Measurements from ENCODE around the gene SPATS1.
"Not testable (repeated sequence)": the region's sequence is repeated elsewhere in the genome, so short reads cannot be mapped to it uniquely, and the experiment has no call there.

SPATS1 gene

GRCh38 chr6:44339763-44340625, 2.5 kb upstream of the SPATS1 start:
- TF ChIP-seq SP1 (IDR thresholded peaks at IDR 0.05): no peak
- no peak for TF ChIP-seq NFRKB (IDR thresholded peaks at IDR 0.05)
- no peak for TF ChIP-seq FOXM1 (IDR thresholded peaks at IDR 0.05; ENCODE audit: borderline replicate concordance)
- no peak for TF ChIP-seq ZNF384 (IDR thresholded peaks at IDR 0.05)
- no peak for TF ChIP-seq HDGF (IDR thresholded peaks at IDR 0.05; ENCODE audit: borderline replicate concordance)
- TF ChIP-seq TARDBP (IDR thresholded peaks at IDR 0.05): no peak
- no peak for TF ChIP-seq FOXK2 (IDR thresholded peaks at IDR 0.05)
- TF ChIP-seq BHLHE40 (IDR thresholded peaks at IDR 0.05; ENCODE audit: borderline replicate concordance): no peak
- no peak for TF ChIP-seq L3MBTL2 (conservative IDR thresholded peaks at IDR 0.05)
- TF ChIP-seq, protein P1, sequence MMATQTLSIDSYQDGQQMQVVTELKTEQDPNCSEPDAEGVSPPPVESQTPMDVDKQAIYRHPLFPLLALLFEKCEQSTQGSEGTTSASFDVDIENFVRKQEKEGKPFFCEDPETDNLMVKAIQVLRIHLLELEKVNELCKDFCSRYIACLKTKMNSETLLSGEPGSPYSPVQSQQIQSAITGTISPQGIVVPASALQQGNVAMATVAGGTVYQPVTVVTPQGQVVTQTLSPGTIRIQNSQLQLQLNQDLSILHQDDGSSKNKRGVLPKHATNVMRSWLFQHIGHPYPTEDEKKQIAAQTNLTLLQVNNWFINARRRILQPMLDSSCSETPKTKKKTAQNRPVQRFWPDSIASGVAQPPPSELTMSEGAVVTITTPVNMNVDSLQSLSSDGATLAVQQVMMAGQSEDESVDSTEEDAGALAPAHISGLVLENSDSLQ (IDR thresholded peaks at IDR 0.05): no peak
- no peak for TF ChIP-seq FOXA1 (IDR thresholded peaks at IDR 0.05)
- CTCF ChIA-PET: interaction anchor here (0.9 to 5.7 kb wide), 2 partner anchors 11 to 72 kb away, joined by 4 to 46 read pairs; no protein-coding TSS in a partner anchor
- POLR2A ChIA-PET: interaction anchor here (1.0 to 1.4 kb wide), 2 partner anchors 27 to 83 kb away, joined by 3 to 5 read pairs; partner anchors contain the start of genes AARS2 and SLC35B2
- DNase-seq (ENCODE audit: extremely low spot score): no peak

GRCh38 chr6:44341095-44341890, 1.2 kb upstream of the SPATS1 start:
- DNase-seq (ENCODE audit: extremely low spot score): no peak
- TF ChIP-seq ELF4 (IDR thresholded peaks at IDR 0.05) (no peak), LEF1 (IDR thresholded peaks at IDR 0.05; ENCODE audit: borderline replicate concordance) (no peak), CTBP1 (IDR thresholded peaks at IDR 0.05; ENCODE audit: borderline replicate concordance) (no peak), NFRKB (IDR thresholded peaks at IDR 0.05) (no peak), ZNF384 (IDR thresholded peaks at IDR 0.05) (no peak), FOXK2 (IDR thresholded peaks at IDR 0.05) (no peak), SUZ12 (IDR thresholded peaks at IDR 0.05) (no peak), FOXM1 (IDR thresholded peaks at IDR 0.05; ENCODE audit: borderline replicate concordance) (no peak), ARNT (IDR thresholded peaks at IDR 0.05) (no peak), L3MBTL2 (conservative IDR thresholded peaks at IDR 0.05) (no peak), SP1 (IDR thresholded peaks at IDR 0.05) (no peak), BHLHE40 (IDR thresholded peaks at IDR 0.05; ENCODE audit: borderline replicate concordance) (no peak)
- TF ChIP-seq, protein P1 (IDR thresholded peaks at IDR 0.05): no peak
- POLR2A ChIA-PET: interaction anchor here (1.0 kb wide), 1 partner anchor 46 kb away, joined by 3 read pairs; the partner anchor contains the start of gene CDC5L
- CTCF ChIA-PET: interaction anchor here (0.6 to 2.0 kb wide), 3 partner anchors 9 to 440 kb away, joined by 3 to 4 read pairs (median 4); no protein-coding TSS in a partner anchor

DNA sequence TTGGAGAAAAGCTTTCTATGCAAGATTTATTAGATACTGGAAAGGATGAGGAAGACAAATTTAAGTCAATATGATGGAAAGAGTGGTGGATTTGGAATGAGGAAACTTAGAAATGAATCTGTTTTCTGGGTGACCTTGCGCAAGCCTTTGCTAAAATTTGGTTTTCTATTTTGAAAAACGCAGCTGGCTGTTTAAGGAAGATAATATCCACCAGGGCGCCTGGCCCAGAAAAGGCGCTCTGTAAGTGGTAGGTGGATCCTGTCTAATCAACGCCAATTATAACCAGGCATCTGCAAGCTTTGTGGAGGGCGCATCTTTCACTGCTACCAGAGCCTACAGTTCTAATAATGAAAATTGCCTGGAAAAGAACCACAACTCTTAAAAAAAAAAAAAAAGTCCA, 398 bp upstream of the SPATS1 start:
- no peak for TF ChIP-seq SUZ12 (IDR thresholded peaks at IDR 0.05)
- no peak for TF ChIP-seq CTBP1 (IDR thresholded peaks at IDR 0.05; ENCODE audit: borderline replicate concordance)
- TF ChIP-seq ARNT (IDR thresholded peaks at IDR 0.05): no peak
- no peak for TF ChIP-seq BHLHE40 (IDR thresholded peaks at IDR 0.05; ENCODE audit: borderline replicate concordance)
- no peak for TF ChIP-seq SP1 (IDR thresholded peaks at IDR 0.05)
- no peak for TF ChIP-seq L3MBTL2 (conservative IDR thresholded peaks at IDR 0.05)
- TF ChIP-seq ZNF384 (IDR thresholded peaks at IDR 0.05): no peak
- TF ChIP-seq LEF1 (IDR thresholded peaks at IDR 0.05; ENCODE audit: borderline replicate concordance): no peak
- ChIA-PET POLR2A (interaction anchor here (1.0 kb wide), 1 partner anchor 46 kb away, joined by 3 read pairs; the partner anchor contains the start of gene CDC5L), CTCF (interaction anchor here (0.6 to 2.0 kb wide), 3 partner anchors 9 to 440 kb away, joined by 3 to 4 read pairs (median 4); no protein-coding TSS in a partner anchor)
- no peak for DNase-seq (ENCODE audit: extremely low spot score)

- POLR2A ChIA-PET, CTCF ChIA-PET: not testable (repeated sequence)
These were observed 4.4 kb downstream of the SPATS1 start for GRCh38 chr6:44346818-44347217.

DNA sequence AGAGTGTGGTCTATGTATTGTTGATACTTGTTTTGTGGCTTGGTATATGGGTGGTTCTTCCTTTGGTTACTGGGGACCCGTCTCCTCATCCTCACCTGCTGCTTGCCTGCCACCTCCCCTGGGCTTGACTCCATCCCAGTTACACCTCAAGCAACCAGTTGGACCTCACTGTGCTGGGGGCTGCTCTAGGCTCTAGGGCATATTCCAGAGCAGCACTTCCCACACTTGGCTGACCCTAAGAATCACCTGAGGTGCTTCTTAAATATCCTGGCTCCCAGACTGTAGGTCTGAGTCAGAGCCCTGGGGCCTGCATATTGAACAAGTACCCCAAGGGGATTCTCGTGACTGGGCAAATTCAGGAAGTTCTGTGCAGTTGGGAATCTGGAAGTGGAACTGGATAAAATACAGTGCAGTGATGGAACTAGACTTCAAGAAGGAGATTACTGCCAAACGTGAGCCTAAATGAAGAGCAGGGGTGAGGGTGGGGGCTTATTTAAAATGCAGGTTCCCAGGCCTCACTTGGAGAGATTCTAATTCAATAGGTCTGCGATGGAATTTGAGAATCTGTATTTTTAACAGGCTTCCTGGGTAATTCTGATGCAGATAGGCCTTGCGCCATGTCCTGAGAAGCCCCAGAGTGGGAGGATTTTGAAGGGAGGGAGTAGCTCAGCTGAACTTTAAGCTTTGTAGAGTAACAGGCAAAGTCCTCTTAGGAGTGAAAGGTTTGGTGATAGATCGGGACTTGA, 7.6 kb downstream of the SPATS1 start:
- CTCF ChIA-PET: interaction anchor here (1.1 kb wide), 1 partner anchor 17 kb away, joined by 3 read pairs; no protein-coding TSS in a partner anchor
- POLR2A ChIA-PET: interaction anchor here (1.2 kb wide), 1 partner anchor 37 kb away, joined by 3 read pairs; the partner anchor contains the start of gene CDC5L
- TF ChIP-seq ZNF384 (IDR thresholded peaks at IDR 0.05) (no peak), HDGF (IDR thresholded peaks at IDR 0.05; ENCODE audit: borderline replicate concordance) (no peak), ARNT (IDR thresholded peaks at IDR 0.05) (no peak), SUZ12 (IDR thresholded peaks at IDR 0.05) (no peak), ELF4 (IDR thresholded peaks at IDR 0.05) (no peak), CTBP1 (IDR thresholded peaks at IDR 0.05; ENCODE audit: borderline replicate concordance) (no peak)
- TF ChIP-seq, protein P1 (IDR thresholded peaks at IDR 0.05): no peak
- no peak for DNase-seq (ENCODE audit: extremely low spot score)

More at GRCh38 chr6:44346818-44347217, 4.4 kb downstream of the SPATS1 start:
- not testable (repeated sequence) for DNase-seq (ENCODE audit: extremely low spot score)

DNA sequence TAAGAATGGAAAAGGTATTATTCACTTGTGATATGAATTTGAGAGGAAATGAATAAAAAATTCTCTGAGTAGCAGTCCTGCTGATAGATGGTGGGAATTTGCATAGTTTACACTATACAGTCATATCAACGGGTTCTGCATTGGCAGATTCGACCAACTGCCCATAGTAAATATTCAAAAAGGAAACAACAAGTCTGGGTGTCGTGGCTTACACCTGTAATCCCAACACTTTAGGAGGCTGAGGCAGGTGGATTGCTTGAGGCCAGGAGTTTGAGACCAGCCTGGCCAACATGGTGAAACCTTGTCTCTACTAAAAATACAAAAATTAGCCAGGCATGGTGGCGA, 8.2 kb downstream of the SPATS1 start:
- DNase-seq (ENCODE audit: extremely low spot score): not testable (repeated sequence)
- ChIA-PET POLR2A (interaction anchor here (1.2 kb wide), 1 partner anchor 37 kb away, joined by 3 read pairs; the partner anchor contains the start of gene CDC5L), CTCF (interaction anchor here (1.1 kb wide), 1 partner anchor 17 kb away, joined by 3 read pairs; no protein-coding TSS in a partner anchor)
